ENCODE measurements around the gene TMEM120B. TPM values are rescaled to one million over a fixed set of nuclear protein-coding genes. Genes with fewer than 3 reads are reported as not detected.
"Not testable (repeated sequence)": the region's sequence is repeated elsewhere in the genome, so short reads cannot be mapped to it uniquely, and the experiment has no call there.

The TMEM120B gene
- total RNA-seq, 1 donor from 2014 or later = 18.4 TPM

DNA sequence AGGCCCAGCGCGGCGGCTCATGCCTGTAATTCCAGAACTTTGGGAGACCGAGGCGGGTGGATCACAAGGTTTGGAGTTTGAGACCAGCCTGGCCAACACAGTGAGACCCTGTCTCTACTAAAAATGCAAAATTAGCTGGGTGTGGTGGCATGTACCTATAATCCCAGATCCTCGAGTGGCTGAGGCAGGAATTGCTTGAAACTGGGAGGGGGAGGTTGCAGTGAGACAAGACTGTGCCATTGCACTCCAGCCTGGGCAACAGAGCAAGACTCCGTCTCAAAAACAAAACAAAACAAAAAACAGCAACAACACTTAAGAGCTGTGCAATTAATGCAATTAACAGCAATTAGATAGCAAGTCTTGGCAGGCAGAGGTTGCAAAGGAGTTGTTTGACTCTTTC is 2.5 kb downstream of the TMEM120B start:
- H3K4me3 Mint-ChIP-seq; H3K36me3 Mint-ChIP-seq (ENCODE audit: low read depth); intact Hi-C loops (cut with micrococcal nuclease); DNase-seq; H3K9me3 Mint-ChIP-seq; H3K27ac Mint-ChIP-seq; H3K27me3 Mint-ChIP-seq: not testable (repeated sequence)
- H3K4me1 Mint-ChIP-seq = peaks cover 30% of the 10 kb centered on the region

DNA sequence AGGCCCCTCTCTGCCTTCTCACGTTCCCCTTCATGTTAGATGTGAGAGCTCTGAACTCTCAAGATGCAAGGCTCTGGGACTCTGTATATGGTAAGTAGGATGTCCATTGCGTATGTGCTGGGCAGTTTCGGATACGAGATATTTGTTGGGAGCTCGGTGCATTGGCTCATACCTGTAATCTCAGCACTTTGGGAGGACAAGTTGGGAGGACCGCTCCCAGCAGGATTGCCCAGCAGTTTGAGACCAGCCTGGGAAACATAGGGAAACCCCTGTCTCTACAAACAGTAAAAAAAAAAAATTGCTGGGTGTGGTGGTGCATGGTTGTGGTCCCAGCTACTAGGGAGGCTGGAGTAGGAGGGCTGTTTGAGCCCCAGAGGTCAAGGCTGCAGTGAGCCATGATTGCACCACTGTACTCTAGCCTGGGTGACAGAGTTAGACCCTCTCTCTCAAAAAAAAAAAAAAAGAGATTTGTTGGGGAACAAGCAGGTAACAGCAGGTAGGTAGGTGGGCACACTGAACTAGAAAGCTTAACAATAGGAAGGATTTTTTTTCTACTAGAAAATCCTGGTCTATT is 3.4 kb downstream of the TMEM120B start:
- DNase-seq = no peak
- Mint-ChIP-seq H3K27ac (no peak overlapping the region), H3K4me3 (no peak overlapping the region), H3K4me1 (peaks cover 28% of the 10 kb centered on the region), H3K9me3 (no peaks in the 10 kb centered on the region), H3K27me3 (no peaks in the 10 kb centered on the region), H3K36me3 (ENCODE audit: low read depth) (peaks cover 7% of the 10 kb centered on the region)
- intact Hi-C loops (cut with micrococcal nuclease) = no loop called here

DNA sequence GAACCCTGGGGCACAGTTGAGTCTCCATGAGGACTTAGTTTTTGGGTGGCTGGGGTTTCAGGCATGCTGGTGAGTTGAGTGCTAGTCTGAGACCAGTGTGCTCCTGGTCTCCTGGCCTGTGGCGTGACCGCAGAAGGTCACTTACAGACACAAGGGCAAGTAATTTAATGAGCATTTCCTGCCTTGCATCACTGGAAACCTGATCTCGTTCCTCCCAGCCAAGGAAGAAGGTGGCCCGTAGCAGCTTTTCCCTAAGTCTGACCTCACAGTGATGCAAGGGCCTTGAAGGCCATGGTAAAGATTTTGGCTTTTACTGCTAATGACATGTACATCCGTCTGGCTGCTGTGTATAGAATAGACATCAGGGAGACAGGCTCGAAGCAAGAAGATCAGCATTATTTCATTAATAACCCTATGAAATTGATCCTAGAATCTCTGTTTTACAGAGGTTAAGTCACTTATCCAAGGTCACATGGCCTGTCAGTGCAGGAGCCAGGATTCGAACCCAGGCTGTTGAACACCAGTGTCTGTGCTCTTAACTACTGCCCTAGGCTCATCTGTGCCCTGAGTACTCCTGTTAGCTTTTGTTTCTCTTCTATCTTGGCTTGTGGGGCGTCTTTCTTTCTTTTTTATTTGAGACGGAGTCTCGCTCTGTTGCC is 4.6 kb downstream of the TMEM120B start:
- no peaks in the 10 kb centered on the region for H3K9me3 Mint-ChIP-seq
- intact Hi-C loops (cut with micrococcal nuclease) = no loop called here
- no peak overlapping the region for H3K27ac Mint-ChIP-seq

GRCh38 chr12:121718653-121719239 is 6.2 kb downstream of the TMEM120B start:
- intact Hi-C loops (cut with micrococcal nuclease) = no loop called here
- peaks cover 13% of the 10 kb centered on the region for H3K4me1 Mint-ChIP-seq
- H3K4me3 Mint-ChIP-seq = no peak overlapping the region
- H3K36me3 Mint-ChIP-seq (ENCODE audit: low read depth) = peaks cover 8% of the 10 kb centered on the region
- H3K27me3 Mint-ChIP-seq = no peaks in the 10 kb centered on the region
- DNase-seq = no peak
- no peak overlapping the region for H3K27ac Mint-ChIP-seq
- H3K9me3 Mint-ChIP-seq = no peaks in the 10 kb centered on the region

More for the DNA sequence above, 4.6 kb downstream of the TMEM120B start:
- no peak for DNase-seq
- Mint-ChIP-seq H3K27me3 (no peaks in the 10 kb centered on the region), H3K4me1 (peaks cover 21% of the 10 kb centered on the region), H3K36me3 (ENCODE audit: low read depth) (peaks cover 7% of the 10 kb centered on the region), H3K4me3 (no peak overlapping the region)

DNA sequence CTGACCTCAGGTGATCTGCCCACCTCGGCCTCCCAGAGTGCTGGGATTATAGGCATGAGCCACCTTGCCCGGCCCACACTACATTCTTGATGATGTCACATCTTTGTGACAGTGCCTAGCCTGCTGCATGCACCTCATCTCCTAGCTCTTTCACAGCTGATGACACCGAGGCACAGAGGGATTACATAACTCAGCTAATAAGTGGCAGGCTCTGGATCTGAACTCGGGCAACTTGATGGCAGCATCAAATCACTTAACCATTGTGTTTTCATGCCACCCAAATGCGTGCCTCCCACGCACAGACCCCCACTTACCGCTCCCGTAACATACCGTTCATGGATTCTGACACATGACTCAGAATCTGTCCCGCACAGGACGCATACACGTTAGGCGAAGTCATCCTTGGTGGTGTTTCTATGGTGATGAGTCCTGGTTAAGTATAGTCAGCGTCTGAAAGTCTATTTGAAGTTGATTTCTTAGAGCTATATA is 7.4 kb downstream of the TMEM120B start:
- H3K36me3 Mint-ChIP-seq (ENCODE audit: low read depth) = peaks cover 5% of the 10 kb centered on the region

DNA sequence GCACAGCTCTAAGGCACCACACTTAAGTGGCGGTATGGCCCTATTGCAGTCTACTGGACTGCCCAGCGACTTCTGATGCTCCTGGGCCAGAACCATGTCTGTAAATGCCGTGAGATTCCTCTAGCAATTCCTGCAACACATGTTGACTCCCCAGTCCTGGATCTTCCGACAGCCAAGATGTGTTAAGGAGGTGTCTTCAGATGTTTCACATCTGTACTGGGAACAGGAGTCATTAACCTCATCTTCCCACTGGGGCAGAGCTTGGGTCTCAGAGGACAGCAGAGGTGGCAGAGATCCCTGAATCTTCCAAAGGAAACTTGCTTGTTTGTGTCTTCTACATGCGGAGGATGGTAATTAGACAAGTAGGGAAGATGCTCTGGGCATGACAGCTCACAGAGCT is 8.2 kb downstream of the TMEM120B start:
- Mint-ChIP-seq H3K9me3 (no peaks in the 10 kb centered on the region), H3K4me3 (no peak overlapping the region), H3K27ac (no peak overlapping the region), H3K27me3 (no peaks in the 10 kb centered on the region), H3K36me3 (ENCODE audit: low read depth) (peaks cover 11% of the 10 kb centered on the region), H3K4me1 (peaks cover 4% of the 10 kb centered on the region)
- DNase-seq = no peak
- intact Hi-C loops (cut with micrococcal nuclease) = no loop called here

More for the DNA sequence above, 7.4 kb downstream of the TMEM120B start:
- intact Hi-C loops (cut with micrococcal nuclease) = no loop called here
- H3K27me3 Mint-ChIP-seq = no peaks in the 10 kb centered on the region
- no peaks in the 10 kb centered on the region for H3K9me3 Mint-ChIP-seq
- peaks cover 6% of the 10 kb centered on the region for H3K4me1 Mint-ChIP-seq
- DNase-seq = no peak
- H3K4me3 Mint-ChIP-seq = no peak overlapping the region
- no peak overlapping the region for H3K27ac Mint-ChIP-seq

GRCh38 chr12:121722511-121722910 is 10.0 kb downstream of the TMEM120B start:
- Mint-ChIP-seq H3K36me3 (ENCODE audit: low read depth) (peaks cover 11% of the 10 kb centered on the region), H3K27me3 (no peaks in the 10 kb centered on the region), H3K4me1 (peaks cover 4% of the 10 kb centered on the region), H3K9me3 (no peaks in the 10 kb centered on the region), H3K4me3 (no peak overlapping the region), H3K27ac (no peak overlapping the region)
- DNase-seq = no peak
- intact Hi-C loops (cut with micrococcal nuclease) = no loop called here

DNA sequence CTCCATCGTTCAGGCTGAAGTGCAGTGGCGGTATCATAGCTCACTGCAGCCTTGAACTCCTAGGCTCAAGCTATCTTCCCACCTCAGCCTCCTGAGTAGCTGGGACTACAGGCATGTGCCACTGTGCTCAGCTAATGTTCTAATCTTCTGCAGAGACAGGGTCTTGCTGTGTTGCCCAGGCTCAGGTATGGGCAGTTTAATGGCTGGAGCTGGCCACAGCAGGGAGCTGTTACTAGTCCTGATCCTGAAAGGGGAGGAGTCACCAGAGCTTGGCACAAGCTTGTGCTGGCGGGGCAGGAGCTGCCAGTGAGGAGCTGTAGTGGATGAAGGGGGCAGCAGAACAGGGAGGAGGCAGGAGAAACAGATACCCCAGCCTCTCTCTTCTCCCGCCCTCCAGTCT is 10.6 kb downstream of the TMEM120B start:
- intact Hi-C loops (cut with micrococcal nuclease) = no loop called here
- H3K27ac Mint-ChIP-seq = no peak overlapping the region
- no peak overlapping the region for H3K4me3 Mint-ChIP-seq
- no peaks in the 10 kb centered on the region for H3K9me3 Mint-ChIP-seq
- H3K4me1 Mint-ChIP-seq = peaks cover 4% of the 10 kb centered on the region
- H3K27me3 Mint-ChIP-seq = no peaks in the 10 kb centered on the region
- DNase-seq = no peak
- peaks cover 10% of the 10 kb centered on the region for H3K36me3 Mint-ChIP-seq (ENCODE audit: low read depth)

GRCh38 chr12:121724925-121725324 is 12.4 kb downstream of the TMEM120B start:
- Mint-ChIP-seq H3K4me1 (no peaks in the 10 kb centered on the region), H3K27ac (no peak overlapping the region), H3K4me3 (no peak overlapping the region), H3K36me3 (ENCODE audit: low read depth) (peaks cover 9% of the 10 kb centered on the region), H3K9me3 (no peaks in the 10 kb centered on the region), H3K27me3 (no peaks in the 10 kb centered on the region)
- intact Hi-C loops (cut with micrococcal nuclease) = no loop called here
- DNase-seq = no peak

- H3K27me3 Mint-ChIP-seq = no peaks in the 10 kb centered on the region
- H3K27ac Mint-ChIP-seq = no peak overlapping the region
- no peak for DNase-seq
- peaks cover 9% of the 10 kb centered on the region for H3K36me3 Mint-ChIP-seq (ENCODE audit: low read depth)
- H3K4me3 Mint-ChIP-seq = no peak overlapping the region
- intact Hi-C loops (cut with micrococcal nuclease) = no loop called here
- no peaks in the 10 kb centered on the region for H3K4me1 Mint-ChIP-seq
- H3K9me3 Mint-ChIP-seq = no peaks in the 10 kb centered on the region
Measured at GRCh38 chr12:121725423-121725822, 12.9 kb downstream of the TMEM120B start.

- Mint-ChIP-seq H3K27ac (no peak overlapping the region), H3K4me1 (no peaks in the 10 kb centered on the region), H3K36me3 (ENCODE audit: low read depth) (peaks cover 7% of the 10 kb centered on the region), H3K9me3 (no peaks in the 10 kb centered on the region), H3K27me3 (no peaks in the 10 kb centered on the region), H3K4me3 (no peak overlapping the region)
- intact Hi-C loops (cut with micrococcal nuclease) = no loop called here
- DNase-seq = no peak
Measured at GRCh38 chr12:121729021-121729420, 16.5 kb downstream of the TMEM120B start.

DNA sequence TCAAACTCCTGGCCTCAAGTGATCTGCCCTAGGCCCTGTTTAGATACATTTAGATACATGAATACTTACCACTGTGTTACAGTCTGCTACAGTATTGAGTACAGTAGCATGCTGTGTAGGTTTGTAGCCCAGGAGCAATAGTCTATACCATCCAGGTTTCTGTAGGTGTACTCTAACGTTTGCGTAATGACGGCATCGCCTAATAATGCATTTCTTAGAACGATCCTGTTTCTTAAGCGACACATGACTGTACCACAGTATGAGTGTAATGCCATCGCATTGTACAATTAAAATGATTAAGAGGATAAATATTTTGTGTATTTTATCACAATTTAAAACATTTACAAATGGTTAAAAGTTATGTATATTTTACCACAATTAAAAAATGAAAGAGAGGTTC is 18.9 kb downstream of the TMEM120B start:
- no peaks in the 10 kb centered on the region for H3K27me3 Mint-ChIP-seq
- no peaks in the 10 kb centered on the region for H3K9me3 Mint-ChIP-seq
- H3K4me3 Mint-ChIP-seq = no peak overlapping the region
- no peak for DNase-seq
- H3K36me3 Mint-ChIP-seq (ENCODE audit: low read depth) = no peaks in the 10 kb centered on the region
- intact Hi-C loops (cut with micrococcal nuclease) = no loop called here
- no peak overlapping the region for H3K27ac Mint-ChIP-seq
- no peaks in the 10 kb centered on the region for H3K4me1 Mint-ChIP-seq

- H3K36me3 Mint-ChIP-seq (ENCODE audit: low read depth) = no peaks in the 10 kb centered on the region
- DNase-seq = no peak
- H3K9me3 Mint-ChIP-seq = no peaks in the 10 kb centered on the region
- intact Hi-C loops (cut with micrococcal nuclease) = no loop called here
- no peaks in the 10 kb centered on the region for H3K4me1 Mint-ChIP-seq
- no peaks in the 10 kb centered on the region for H3K27me3 Mint-ChIP-seq
- H3K4me3 Mint-ChIP-seq = no peak overlapping the region
- no peak overlapping the region for H3K27ac Mint-ChIP-seq
Measured at GRCh38 chr12:121733849-121734248, 21.3 kb downstream of the TMEM120B start.

DNA sequence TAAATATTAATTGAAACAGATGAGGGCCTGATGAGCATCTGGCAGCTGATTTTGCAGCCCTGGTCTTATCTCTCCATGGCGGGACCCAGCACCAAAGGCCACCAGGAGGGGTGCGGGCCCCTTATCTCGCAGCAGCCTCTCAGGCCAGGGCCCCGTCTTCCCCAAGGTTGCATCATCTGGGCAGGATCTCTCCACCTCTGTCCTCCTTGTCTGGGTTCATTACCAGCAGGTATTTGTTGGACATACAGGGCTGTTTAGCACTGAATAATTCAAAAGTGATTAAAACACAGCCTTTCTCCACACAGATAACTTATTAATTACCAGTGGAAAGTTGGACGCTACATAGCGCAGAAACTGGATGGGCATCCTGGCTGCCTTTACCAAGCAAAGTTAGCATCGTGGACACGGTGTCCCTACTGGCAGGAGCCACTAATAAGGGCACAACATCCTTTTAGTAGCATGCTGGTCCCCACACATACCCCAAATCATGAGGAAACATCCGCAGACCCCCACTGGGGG is 25.8 kb downstream of the TMEM120B start:
- Mint-ChIP-seq H3K4me1 (no peaks in the 10 kb centered on the region), H3K4me3 (no peak overlapping the region), H3K36me3 (ENCODE audit: low read depth) (no peaks in the 10 kb centered on the region), H3K9me3 (no peaks in the 10 kb centered on the region), H3K27me3 (no peaks in the 10 kb centered on the region), H3K27ac (no peak overlapping the region)
- DNase-seq = no peak
- intact Hi-C loops (cut with micrococcal nuclease) = no loop called here

Data from activated CD4-positive, alpha-beta T cell treated with anti-CD3 and anti-CD28 coated beads, Interleukin-2, amount 10 ng/mL, durations not matched to agents 24 days and 14 days (primary cell).